Kidney (tissue), 14 donors: ENCODE data around the gene METTL9. TPM values are rescaled to one million over a fixed set of nuclear protein-coding genes. Genes with fewer than 3 reads are reported as not detected.

Experiments
- DNase-seq, 5 donors: peaks; one replicate each; pipeline ENCODE4 v3.0.0-alpha.2; 2013 to 2020
- FAIRE-seq: peaks from 2 replicates; lab custom pipeline; 2012; peaks lifted over from hg19 to GRCh38; lab: Jason Lieb, UNC
- H3K27ac ChIP-seq, 2 donors: one replicate each; pipeline ENCODE4 v1.7.0; 2013; ENCODE audit warnings: low read depth in 2 of 2, low read length in 2 of 2, inconsistent platforms in 1 of 2
- H3K27me3 ChIP-seq: one replicate; pipeline ENCODE4 v1.7.1; 2013; ENCODE audit warnings: low read length, inconsistent platforms; ENCODE audit not compliant: control insufficient read depth, insufficient read depth
- H3K36me3 ChIP-seq, 3 donors: one replicate each; pipeline versions ENCODE4 v1.7.0 to v1.7.1; 2013; ENCODE audit warnings: low read length in 3 of 3, control low read depth in 1 of 3, inconsistent platforms in 1 of 3; ENCODE audit not compliant: insufficient read depth in 3 of 3, control insufficient read depth in 2 of 3
- H3K4me1 ChIP-seq, 3 donors: one replicate each; pipeline versions ENCODE4 v1.7.0 to v1.7.1; 2013; ENCODE audit warnings: low read length in 3 of 3, inconsistent platforms in 1 of 3, low read depth in 1 of 3; ENCODE audit not compliant: control insufficient read depth in 2 of 3, insufficient read depth in 2 of 3
- H3K4me3 ChIP-seq, 3 donors: one replicate each; pipeline versions ENCODE4 v1.7.0 to v1.8.1; 2013; ENCODE audit warnings: low read length in 3 of 3, control low read depth in 1 of 3, inconsistent platforms in 1 of 3
- H3K9ac ChIP-seq, 3 donors: one replicate each; pipeline versions ENCODE4 v1.7.0 to v1.7.1; 2013; ENCODE audit warnings: low read length in 3 of 3, control low read depth in 1 of 3, inconsistent platforms in 1 of 3
- H3K9me3 ChIP-seq, 3 donors: one replicate each; pipeline versions ENCODE4 v1.7.0 to v1.7.1; 2013; ENCODE audit warnings: low read length in 3 of 3, control low read depth in 1 of 3, inconsistent platforms in 1 of 3; ENCODE audit not compliant: control insufficient read depth in 2 of 3, insufficient read depth in 1 of 3
- intact Hi-C: fragments of 100-400 bp; cut with DNase I; formaldehyde crosslinking; loops from one replicate; pipeline ENCODE4 v1.11.1; 2022
- polyA plus RNA-seq: library from polyadenylated mRNA; stranded (reverse); fragments of 350-450 nt; fragmentation: Illumina TruSeq; extraction: RNeasy Lipid Tissue Mini Kit (QIAGEN cat#74804); gene quantifications from one replicate; pipeline ENCODE4 v1.2.3, GENCODE V29; 2014; ENCODE audit warnings: low read depth, low replicate concordance; ENCODE audit not compliant: insufficient read depth
- total RNA-seq: library from RNA; stranded (reverse); fragmentation: NEBNext Ultra II Directional; extraction: Animal tissue kit (Norgen Biotek cat#: 25700); gene quantifications from one replicate; pipeline ENCODE4 v1.2.1, GENCODE V29; 2021
- TF ChIP-seq, protein P1 (sequence below): IDR thresholded peaks from 3 replicates; pipeline ENCODE4 v1.5.1; 2012; ENCODE audit warnings: mild to moderate bottlenecking, moderate library complexity, borderline replicate concordance; ENCODE audit not compliant: insufficient read depth; ENCODE audit errors: extremely low read depth
- donor health status: control.
- donor health status: control.
- donor health status: control.
- donor health status: control.
- donor health status: control.
- donor health status: DM: yes; HTN: yes; CAD: no.
- donor health status: Normal renal cell carcinoma (clear cell type).

Gene METTL9
- total and polyA plus RNA-seq, 2 donors from 2014 or later = 129 to 193 TPM

DNA sequence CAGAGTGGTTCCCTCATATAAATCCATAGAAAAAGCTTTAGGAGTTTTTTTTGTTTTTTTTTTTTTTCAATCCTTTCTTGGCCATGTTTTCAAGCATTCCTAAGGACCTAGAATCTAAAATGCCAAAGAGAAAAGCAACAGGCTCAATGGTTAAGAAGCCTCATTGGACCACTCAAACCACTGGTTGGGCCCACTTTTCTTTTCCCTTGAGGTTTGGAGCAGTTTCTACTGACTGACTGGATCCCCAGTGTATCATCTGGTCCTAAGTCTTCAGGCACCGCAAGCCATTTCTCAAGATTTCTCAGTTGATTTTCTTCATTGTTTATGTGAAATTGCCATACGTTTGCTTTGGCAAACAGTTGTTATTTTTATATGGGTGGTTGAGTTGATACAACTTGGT lies 14.4 kb downstream of the METTL9 start:
- no peaks in the 10 kb centered on the region for H3K27me3 ChIP-seq
- H3K36me3 ChIP-seq = peaks cover 0 to 1% (median 0%) of the 10 kb centered on the region in 3 donors
- DNase-seq (no peak), FAIRE-seq (no peak)
- TF ChIP-seq, protein P1, sequence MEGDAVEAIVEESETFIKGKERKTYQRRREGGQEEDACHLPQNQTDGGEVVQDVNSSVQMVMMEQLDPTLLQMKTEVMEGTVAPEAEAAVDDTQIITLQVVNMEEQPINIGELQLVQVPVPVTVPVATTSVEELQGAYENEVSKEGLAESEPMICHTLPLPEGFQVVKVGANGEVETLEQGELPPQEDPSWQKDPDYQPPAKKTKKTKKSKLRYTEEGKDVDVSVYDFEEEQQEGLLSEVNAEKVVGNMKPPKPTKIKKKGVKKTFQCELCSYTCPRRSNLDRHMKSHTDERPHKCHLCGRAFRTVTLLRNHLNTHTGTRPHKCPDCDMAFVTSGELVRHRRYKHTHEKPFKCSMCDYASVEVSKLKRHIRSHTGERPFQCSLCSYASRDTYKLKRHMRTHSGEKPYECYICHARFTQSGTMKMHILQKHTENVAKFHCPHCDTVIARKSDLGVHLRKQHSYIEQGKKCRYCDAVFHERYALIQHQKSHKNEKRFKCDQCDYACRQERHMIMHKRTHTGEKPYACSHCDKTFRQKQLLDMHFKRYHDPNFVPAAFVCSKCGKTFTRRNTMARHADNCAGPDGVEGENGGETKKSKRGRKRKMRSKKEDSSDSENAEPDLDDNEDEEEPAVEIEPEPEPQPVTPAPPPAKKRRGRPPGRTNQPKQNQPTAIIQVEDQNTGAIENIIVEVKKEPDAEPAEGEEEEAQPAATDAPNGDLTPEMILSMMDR = no peak
- H3K27ac ChIP-seq = peak overlapping the region in 1 of 2 donors; percentile 15
- intact Hi-C loops = no loop called here
- no peak overlapping the region for H3K4me3 ChIP-seq
- peaks cover 5 to 42% (median 29%) of the 10 kb centered on the region in 3 donors for H3K4me1 ChIP-seq
- no peaks in the 10 kb centered on the region for H3K9me3 ChIP-seq
- no peak overlapping the region for H3K9ac ChIP-seq

DNA sequence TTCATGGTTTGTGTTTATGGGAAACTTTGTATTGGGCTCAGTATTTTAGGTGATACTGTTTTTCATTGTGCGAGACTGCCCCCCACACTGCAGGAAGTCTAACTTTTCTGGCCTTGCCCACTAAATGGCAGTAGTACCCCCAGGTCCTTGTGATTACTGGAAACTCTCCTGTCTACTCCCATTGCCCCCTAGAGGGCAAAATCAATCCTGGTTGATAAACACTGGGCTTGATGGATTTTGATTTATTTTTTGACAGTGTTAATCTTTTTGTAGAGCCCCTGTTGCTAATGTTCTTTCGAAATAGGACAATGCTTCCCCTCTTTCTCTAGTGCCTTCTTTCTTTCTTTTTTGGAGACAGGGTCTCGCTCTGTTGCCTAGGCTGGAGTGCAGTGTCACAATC lies 15.5 kb downstream of the METTL9 start:
- no peak for FAIRE-seq
- Histone ChIP-seq H3K27ac (no peak overlapping the region), H3K27me3 (no peaks in the 10 kb centered on the region), H3K36me3 (peaks cover 0 to 6% (median 2%) of the 10 kb centered on the region in 3 donors), H3K4me1 (peaks cover 5 to 33% (median 28%) of the 10 kb centered on the region in 3 donors), H3K9me3 (no peaks in the 10 kb centered on the region), H3K9ac (no peak overlapping the region), H3K4me3 (no peak overlapping the region)
- intact Hi-C loops = no loop called here
- DNase-seq = no peak
- TF ChIP-seq, protein P1 = no peak

- no peak for FAIRE-seq
These were observed 18.2 kb downstream of the METTL9 start for GRCh38 chr16:21617607-21618006.

More at GRCh38 chr16:21617607-21618006, 18.2 kb downstream of the METTL9 start:
- TF ChIP-seq, protein P1 = no peak
- Histone ChIP-seq H3K9ac (no peak overlapping the region), H3K36me3 (peaks cover 0 to 10% (median 2%) of the 10 kb centered on the region in 3 donors), H3K9me3 (no peaks in the 10 kb centered on the region), H3K27ac (no peak overlapping the region), H3K4me1 (peaks cover 0 to 20% (median 11%) of the 10 kb centered on the region in 3 donors), H3K27me3 (no peaks in the 10 kb centered on the region), H3K4me3 (no peak overlapping the region)
- intact Hi-C loops = no loop called here
- no peak for DNase-seq
